ENCODE data around the gene PVALEF.
"Not testable (repeated sequence)": the region's sequence is repeated elsewhere in the genome, so short reads cannot be mapped to it uniquely, and the experiment has no call there.

Gene PVALEF

DNA sequence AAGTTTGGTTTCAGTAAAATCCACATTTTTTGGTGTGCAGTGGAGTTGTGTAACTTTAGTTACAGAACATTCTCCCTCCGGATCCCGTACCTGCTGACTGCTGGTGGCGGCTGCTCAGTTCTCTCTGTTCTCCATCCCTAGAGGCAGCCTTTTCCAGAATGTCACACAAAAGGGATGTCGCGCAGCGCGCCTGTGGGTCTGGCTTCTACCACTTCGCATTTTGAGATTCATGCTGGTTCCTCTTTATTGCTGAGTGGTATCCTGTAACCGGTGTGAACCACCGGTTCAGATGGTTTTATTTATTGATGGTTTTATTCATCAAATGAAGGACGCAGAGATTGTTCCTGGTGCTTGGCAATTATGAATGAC, 58.4 kb downstream of the PVALEF start:
- DNase-seq (ENCODE audit: low spot score): no peak
- TF ChIP-seq, protein P1, sequence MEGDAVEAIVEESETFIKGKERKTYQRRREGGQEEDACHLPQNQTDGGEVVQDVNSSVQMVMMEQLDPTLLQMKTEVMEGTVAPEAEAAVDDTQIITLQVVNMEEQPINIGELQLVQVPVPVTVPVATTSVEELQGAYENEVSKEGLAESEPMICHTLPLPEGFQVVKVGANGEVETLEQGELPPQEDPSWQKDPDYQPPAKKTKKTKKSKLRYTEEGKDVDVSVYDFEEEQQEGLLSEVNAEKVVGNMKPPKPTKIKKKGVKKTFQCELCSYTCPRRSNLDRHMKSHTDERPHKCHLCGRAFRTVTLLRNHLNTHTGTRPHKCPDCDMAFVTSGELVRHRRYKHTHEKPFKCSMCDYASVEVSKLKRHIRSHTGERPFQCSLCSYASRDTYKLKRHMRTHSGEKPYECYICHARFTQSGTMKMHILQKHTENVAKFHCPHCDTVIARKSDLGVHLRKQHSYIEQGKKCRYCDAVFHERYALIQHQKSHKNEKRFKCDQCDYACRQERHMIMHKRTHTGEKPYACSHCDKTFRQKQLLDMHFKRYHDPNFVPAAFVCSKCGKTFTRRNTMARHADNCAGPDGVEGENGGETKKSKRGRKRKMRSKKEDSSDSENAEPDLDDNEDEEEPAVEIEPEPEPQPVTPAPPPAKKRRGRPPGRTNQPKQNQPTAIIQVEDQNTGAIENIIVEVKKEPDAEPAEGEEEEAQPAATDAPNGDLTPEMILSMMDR (IDR thresholded peaks at IDR 0.05; ENCODE audit: borderline replicate concordance, control extremely low read depth, extremely low read depth, insufficient read depth, missing control alignments): no peak
- in situ Hi-C loops (cut with MboI; ENCODE audit: low sequenced_read_pairs, unreplicated experiment): no loop called here

DNA sequence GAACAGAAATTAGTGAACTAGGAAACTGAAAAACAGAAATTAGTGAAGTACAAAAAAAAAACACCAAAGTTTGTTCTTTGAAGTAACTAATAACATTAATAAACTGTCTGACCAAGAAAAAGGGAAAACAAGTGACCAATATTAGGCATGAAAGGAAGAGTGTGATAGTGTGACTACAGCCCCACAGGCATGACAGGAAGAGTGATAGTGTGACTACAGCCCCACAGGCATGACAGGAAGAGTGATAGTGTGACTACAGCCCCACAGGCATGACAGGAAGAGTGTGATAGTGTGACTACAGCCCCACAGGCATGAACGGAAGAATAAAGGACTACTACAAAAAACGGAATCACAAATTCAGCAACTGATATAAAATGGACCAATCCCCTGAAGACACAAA, 62.3 kb downstream of the PVALEF start:
- DNase-seq (ENCODE audit: low spot score); in situ Hi-C loops (cut with MboI; ENCODE audit: low sequenced_read_pairs, unreplicated experiment): not testable (repeated sequence)

DNA sequence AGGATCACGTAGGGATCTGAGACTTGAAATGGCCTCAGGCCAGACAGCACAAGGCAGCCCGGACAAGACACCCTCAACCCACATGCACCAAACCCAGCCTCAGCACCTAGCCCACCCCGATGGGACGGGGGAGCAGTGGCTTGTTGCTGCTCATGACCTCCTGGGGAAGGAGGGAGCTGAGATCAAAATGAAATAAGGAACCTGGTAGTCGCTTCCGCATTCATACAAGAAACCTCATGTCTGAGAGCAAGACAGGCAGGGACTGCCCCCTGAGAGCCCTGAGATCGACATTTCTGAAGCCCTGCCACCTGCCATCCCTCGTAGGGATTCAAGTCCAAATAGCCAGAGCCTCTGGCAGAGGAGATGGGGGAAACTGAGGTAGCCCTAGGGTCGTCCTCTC, 63.1 kb downstream of the PVALEF start:
- peak; percentile 70 for DNase-seq (ENCODE audit: low spot score)
- TF ChIP-seq, protein P1 (IDR thresholded peaks at IDR 0.05; ENCODE audit: borderline replicate concordance, control extremely low read depth, extremely low read depth, insufficient read depth, missing control alignments): no peak
- in situ Hi-C loops (cut with MboI; ENCODE audit: low sequenced_read_pairs, unreplicated experiment): no loop called here

DNA sequence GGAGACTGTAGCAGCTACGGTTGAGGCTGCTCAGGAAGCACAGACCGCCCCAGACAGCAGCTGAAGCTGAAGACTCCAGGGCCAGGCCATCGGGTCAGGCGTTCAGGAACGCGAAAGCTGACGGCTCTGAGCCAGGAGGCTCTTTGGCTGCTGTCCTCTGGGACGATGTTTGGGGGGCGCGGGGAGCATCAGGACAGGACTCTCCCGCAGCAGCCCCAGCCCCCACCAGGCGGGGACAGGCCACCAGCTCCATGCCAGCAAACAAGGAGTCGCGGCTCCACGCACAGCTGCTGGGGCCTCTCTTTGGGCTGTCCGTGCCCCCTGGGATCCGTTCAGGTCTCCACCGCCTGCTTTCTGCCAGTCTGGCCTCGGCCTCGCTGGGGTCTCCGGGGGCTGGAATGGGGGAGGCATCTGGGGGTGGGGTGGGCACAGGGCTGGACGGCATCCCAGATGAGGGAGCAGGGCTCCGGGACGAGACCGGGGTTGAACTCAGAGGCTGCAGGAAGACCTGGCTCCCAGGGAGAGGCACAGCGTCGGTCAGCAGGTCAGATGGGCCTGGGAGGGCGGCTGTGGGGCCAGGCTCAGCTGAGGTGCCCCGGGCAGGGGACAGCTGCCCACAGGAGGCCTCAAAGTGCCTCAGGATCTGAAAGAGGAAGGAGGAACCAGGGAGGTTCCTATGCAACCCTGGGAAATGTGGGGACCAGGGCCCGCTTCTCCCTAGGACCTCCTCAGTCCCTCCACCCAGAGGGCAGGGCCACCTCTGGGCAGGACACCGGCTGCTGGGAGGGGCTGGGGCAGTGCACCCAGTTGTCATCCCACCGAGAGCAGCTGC, 63.7 kb downstream of the PVALEF start:
- no peak for DNase-seq (ENCODE audit: low spot score)
- in situ Hi-C loops (cut with MboI; ENCODE audit: low sequenced_read_pairs, unreplicated experiment): no loop called here

DNA sequence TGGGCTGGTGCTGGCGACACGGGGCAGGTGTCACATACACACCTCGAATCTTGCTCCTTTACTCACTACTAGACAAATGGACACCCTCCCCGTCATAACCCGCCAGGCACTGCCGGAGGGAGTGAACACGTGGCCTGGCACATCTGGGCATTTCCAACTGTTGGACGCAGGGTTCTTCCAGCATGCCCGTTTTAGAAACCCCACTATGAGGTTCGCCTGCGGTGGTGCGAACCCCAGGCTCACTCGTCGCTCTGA, 64.3 kb downstream of the PVALEF start:
- no peak for DNase-seq (ENCODE audit: low spot score)
- TF ChIP-seq, protein P1 (IDR thresholded peaks at IDR 0.05; ENCODE audit: borderline replicate concordance, control extremely low read depth, extremely low read depth, insufficient read depth, missing control alignments): no peak
- in situ Hi-C loops (cut with MboI; ENCODE audit: low sequenced_read_pairs, unreplicated experiment): no loop called here

More for the DNA sequence above, 63.7 kb downstream of the PVALEF start:
- TF ChIP-seq, protein P1 (IDR thresholded peaks at IDR 0.05; ENCODE audit: borderline replicate concordance, control extremely low read depth, extremely low read depth, insufficient read depth, missing control alignments): no peak

DNA sequence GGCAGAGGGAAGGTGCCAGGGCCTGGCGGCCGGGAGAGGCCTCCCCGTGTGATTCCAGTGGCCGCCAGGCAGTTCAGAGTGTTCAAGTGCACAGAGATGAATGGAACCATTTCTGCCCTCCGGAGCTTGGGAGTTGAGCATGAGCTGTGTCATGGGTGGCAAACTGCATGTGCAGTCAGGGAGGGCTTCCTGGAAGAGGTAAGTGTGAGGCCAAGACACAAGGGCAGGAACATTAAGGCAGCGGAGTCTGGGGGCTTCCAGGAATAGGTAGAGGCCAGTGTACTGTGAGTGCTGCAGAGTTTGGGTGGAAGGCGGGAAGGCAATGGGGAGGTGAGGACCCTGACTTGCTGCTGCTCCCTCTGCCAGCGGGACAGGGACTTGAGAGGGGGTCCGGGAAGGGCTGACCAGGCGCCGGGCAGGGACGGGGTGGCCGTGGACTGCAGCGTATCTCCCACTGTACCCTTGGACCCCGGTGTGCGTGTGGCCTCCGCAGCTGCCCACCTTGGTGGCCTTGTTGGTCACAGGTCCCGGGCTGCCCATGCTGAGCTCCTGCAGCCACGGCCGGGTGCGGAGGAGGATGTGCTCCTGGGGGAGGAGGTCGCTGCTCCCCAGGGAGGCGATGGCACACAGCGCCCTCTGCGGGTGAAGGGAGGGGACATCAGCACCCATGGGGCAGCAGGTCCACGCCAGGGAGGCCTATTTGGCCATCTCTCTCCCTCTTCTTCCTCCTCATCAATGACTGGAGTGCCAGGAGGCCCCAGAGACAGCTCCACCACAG, 64.9 kb downstream of the PVALEF start:
- in situ Hi-C loops (cut with MboI; ENCODE audit: low sequenced_read_pairs, unreplicated experiment): no loop called here
- DNase-seq (ENCODE audit: low spot score): no peak
- TF ChIP-seq, protein P1 (IDR thresholded peaks at IDR 0.05; ENCODE audit: borderline replicate concordance, control extremely low read depth, extremely low read depth, insufficient read depth, missing control alignments): peak; percentile 28

DNA sequence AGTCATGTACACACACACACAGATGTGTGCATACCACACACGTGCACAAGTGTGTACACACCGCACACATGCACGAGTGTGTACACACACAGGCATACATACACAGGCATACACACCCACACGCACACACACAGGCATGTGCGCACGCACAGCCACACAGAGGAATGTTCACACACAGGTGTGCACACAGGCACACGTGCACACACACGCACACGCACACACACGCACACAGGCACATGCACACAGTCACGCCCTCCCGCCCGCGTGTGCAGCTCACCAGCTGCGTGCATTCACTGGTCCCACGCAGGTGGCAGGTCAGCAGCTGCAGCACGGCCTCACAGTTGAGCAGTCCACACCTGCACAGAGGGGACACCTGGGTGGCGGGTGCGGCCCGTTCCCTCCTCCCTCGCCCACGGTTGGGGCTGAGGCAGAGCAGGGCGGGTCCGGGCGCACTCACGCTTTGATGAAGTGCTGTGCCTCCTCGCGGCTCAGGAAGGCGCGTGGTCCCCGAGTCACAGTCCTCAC, 65.9 kb downstream of the PVALEF start:
- TF ChIP-seq, protein P1 (IDR thresholded peaks at IDR 0.05; ENCODE audit: borderline replicate concordance, control extremely low read depth, extremely low read depth, insufficient read depth, missing control alignments): no peak
- DNase-seq (ENCODE audit: low spot score): no peak
- in situ Hi-C loops (cut with MboI; ENCODE audit: low sequenced_read_pairs, unreplicated experiment): no loop called here
